ENCODE results near the gene NFIB. TPM values are rescaled to one million over a fixed set of nuclear protein-coding genes. Genes with fewer than 3 reads are reported as not detected.

Gene NFIB
- total RNA-seq, 1 donor from 2014 or later = 2.4 TPM

- no peak for DNase-seq (ENCODE audit: low read depth)
- H3K4me3 ChIP-seq (ENCODE audit: low read depth, low read length) = no peak overlapping the region
- TF ChIP-seq, protein P1, sequence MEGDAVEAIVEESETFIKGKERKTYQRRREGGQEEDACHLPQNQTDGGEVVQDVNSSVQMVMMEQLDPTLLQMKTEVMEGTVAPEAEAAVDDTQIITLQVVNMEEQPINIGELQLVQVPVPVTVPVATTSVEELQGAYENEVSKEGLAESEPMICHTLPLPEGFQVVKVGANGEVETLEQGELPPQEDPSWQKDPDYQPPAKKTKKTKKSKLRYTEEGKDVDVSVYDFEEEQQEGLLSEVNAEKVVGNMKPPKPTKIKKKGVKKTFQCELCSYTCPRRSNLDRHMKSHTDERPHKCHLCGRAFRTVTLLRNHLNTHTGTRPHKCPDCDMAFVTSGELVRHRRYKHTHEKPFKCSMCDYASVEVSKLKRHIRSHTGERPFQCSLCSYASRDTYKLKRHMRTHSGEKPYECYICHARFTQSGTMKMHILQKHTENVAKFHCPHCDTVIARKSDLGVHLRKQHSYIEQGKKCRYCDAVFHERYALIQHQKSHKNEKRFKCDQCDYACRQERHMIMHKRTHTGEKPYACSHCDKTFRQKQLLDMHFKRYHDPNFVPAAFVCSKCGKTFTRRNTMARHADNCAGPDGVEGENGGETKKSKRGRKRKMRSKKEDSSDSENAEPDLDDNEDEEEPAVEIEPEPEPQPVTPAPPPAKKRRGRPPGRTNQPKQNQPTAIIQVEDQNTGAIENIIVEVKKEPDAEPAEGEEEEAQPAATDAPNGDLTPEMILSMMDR (conservative IDR thresholded peaks at IDR 0.05; ENCODE audit: low read depth, low read length) = no peak
These were observed 7.8 kb downstream of the NFIB start for GRCh38 chr9:14306188-14306587.

DNA sequence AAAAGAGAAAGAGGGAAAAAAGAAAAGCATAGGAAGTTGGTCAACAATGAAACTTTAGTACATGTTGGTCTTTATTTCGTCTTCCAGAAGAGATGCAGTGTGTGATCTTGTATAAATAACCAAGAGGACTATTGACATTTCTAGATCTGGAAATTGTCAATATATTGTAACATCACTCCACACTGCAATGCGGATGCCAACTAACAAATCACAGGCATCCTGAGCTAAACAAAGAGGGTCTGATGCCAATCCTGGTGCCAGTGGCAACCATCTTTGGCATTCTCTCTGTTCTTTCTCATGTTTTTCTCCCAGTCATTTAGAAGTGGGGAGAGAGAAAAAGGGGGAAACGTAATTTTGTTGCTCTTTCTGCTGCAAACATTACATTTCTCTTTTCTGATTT lies 9.7 kb downstream of the NFIB start:
- DNase-seq (ENCODE audit: low read depth) = no peak
- TF ChIP-seq, protein P1 (conservative IDR thresholded peaks at IDR 0.05; ENCODE audit: low read depth, low read length) = no peak
- H3K4me3 ChIP-seq (ENCODE audit: low read depth, low read length) = no peak overlapping the region

DNA sequence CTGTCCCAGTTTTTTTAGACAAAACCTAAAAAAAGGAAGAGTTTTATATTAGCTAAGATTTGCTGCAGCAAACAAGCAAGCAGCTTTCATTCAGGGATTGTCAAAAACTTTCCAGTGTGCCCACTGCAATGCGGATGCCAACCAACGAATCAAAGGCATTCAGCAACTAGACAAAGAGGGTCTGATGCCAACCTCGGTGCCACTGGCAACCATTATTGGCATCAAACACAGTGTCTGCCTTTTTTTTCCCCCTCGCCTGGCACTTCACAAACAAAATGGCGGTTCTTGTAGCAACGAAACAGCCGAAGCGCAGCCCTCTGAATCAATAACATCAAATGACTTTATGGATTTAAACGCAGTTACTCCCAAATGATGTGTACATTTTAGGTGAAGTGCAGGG lies 10.4 kb downstream of the NFIB start:
- TF ChIP-seq, protein P1 (conservative IDR thresholded peaks at IDR 0.05; ENCODE audit: low read depth, low read length) = no peak
- DNase-seq (ENCODE audit: low read depth) = no peak
- no peak overlapping the region for H3K4me3 ChIP-seq (ENCODE audit: low read depth, low read length)

DNA sequence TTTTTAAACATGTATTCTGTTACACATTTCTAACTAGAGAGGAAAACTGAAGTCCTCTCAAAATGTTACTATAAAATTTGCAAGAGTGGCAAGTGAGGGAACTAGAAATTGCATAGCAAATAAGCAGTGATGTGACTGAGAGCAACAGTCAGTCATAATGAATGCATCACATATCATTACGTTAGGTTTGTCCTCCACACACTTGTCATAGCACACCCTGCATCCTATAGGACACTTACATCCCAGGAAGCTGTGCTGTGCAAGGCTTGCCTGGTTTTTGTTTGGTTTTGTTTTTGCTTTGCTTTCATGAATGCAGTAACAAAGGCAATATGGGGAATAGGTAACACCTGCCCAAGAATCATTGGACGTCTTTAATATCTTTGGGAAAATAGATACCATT lies 10.8 kb downstream of the NFIB start:
- DNase-seq (ENCODE audit: low read depth) = no peak
- H3K4me3 ChIP-seq (ENCODE audit: low read depth, low read length) = no peak overlapping the region
- TF ChIP-seq, protein P1 (conservative IDR thresholded peaks at IDR 0.05; ENCODE audit: low read depth, low read length) = no peak

GRCh38 chr9:14302405-14302804 lies 11.5 kb downstream of the NFIB start:
- no peak for DNase-seq (ENCODE audit: low read depth)
- peak overlapping the region; percentile 7 for H3K4me3 ChIP-seq (ENCODE audit: low read depth, low read length)
- TF ChIP-seq, protein P1 (conservative IDR thresholded peaks at IDR 0.05; ENCODE audit: low read depth, low read length) = no peak

- TF ChIP-seq, protein P1 (conservative IDR thresholded peaks at IDR 0.05; ENCODE audit: low read depth, low read length) = no peak
- DNase-seq (ENCODE audit: low read depth) = no peak
- H3K4me3 ChIP-seq (ENCODE audit: low read depth, low read length) = no peak overlapping the region
These were observed 12.3 kb downstream of the NFIB start for GRCh38 chr9:14301583-14302021.

DNA sequence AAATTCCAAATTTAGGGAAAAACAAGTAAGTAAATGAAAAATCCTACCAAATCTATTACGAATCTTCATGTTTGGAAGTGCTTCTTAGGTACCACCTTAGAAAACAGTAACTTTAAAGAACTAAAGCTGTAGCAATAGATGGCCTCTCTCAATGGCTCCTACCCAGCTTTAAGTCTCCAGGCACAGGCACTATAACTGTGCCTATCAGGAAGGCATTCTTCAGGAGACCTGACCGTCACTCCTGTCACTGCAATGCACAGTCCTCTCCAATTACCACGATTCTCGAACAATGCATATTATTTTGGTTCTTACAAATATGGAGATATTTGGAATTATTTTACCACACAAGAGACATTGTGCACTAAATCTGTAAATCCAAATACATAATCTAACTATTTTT lies 12.9 kb downstream of the NFIB start:
- TF ChIP-seq, protein P1 (conservative IDR thresholded peaks at IDR 0.05; ENCODE audit: low read depth, low read length) = no peak
- DNase-seq (ENCODE audit: low read depth) = no peak
- peak overlapping the region; percentile 43 for H3K4me3 ChIP-seq (ENCODE audit: low read depth, low read length)
